ENCODE results near the gene ARHGEF39.

The ARHGEF39 gene

DNA sequence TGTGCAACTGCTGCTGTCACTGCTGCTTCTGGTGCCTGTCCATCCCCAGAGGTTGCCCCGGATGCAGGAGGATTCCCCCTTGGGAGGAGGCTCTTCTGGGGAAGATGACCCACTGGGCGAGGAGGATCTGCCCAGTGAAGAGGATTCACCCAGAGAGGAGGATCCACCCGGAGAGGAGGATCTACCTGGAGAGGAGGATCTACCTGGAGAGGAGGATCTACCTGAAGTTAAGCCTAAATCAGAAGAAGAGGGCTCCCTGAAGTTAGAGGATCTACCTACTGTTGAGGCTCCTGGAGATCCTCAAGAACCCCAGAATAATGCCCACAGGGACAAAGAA is 9.0 kb upstream of the ARHGEF39 start:
- no peak for DNase-seq

DNA sequence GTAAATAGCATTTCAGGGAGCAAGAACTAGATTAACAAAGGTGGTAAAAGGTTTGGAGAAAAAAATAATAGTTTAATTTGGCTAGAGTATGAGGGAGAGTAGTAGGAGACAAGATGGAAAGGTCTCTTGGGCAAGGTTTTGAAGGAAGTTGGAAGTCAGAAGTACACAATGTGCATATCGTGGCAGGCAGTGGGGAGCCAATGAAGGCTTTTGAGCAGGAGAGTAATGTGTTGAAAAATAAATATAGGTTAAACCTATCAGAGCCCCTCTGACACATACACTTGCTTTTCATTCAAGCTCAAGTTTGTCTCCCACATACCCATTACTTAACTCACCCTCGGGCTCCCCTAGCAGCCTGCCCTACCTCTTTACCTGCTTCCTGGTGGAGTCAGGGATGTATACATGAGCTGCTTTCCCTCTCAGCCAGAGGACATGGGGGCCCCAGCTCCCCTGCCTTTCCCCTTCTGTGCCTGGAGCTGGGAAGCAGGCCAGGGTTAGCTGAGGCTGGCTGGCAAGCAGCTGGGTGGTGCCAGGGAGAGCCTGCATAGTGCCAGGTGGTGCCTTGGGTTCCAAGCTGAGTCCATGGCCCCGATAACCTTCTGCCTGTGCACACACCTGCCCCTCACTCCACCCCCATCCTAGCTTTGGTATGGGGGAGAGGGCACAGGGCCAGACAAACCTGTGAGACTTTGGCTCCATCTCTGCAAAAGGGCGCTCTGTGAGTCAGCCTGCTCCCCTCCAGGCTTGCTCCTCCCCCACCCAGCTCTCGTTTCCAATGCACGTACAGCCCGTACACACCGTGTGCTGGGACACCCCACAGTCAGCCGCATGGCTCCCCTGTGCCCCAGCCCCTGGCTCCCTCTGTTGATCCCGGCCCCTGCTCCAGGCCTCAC is 8.4 kb upstream of the ARHGEF39 start, which contains the start of gene CA9:
Gene CA9 (plus strand): TSS at position 797 of the 893 bp plus-strand sequence. CDS start 32 bp downstream, at position 829.
- DNase-seq: no peak

DNA sequence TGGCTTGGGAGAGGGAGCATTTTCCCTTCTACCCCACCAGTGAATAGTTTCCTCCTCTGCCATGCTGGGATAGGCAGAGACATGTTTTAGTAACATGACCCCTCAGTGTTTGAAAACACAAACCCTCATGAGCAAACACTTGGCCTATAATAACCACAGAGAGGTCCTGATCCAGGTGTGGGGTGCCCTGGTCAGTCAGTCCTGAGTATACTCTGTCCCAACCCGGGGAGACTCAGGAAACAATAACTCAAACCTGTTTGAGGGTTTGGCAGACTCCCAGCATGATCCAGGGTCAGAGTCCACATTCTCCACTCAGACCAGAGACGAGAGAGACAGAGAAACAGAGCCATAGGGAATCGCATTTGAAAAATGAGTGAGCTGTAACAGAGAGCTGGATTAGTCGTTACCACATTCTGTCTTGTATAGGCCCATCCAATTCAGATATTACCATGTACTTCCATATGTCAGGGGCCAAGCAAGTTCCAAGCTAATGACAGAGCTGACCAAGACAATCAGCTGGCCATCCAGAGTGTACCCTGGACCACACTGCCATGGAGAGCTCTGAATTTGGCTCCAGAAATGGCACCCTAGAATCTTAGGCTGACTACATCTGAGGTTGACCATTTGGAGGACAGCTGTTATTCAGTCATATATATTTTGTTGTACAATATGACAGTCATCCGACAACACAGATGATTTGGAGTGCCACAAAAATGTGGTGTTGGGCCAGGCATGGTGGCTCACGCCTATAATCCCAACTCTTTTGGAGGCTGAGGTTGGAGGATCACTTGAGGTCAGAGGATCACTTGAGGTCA is 4.5 kb upstream of the ARHGEF39 start:
- DNase-seq: no peak

DNA sequence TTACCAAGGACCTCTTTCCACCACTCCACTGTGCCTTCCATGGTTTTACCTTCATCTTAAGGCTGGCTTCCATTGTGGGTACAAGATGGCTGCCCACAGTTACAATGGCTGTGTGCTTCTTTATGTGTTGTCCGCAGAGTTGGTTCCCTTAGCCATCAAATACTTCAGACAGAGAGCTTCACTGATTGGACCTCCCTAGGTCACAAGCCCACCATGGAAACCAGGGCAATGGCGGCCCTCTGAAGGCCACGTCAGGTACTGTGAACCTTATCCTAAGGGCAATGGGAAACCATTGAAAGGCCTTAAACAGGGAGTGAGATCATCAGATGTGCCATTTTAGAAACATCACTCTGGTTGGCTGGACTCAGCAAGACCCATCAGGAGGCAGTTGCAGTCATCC is 2.9 kb upstream of the ARHGEF39 start:
- DNase-seq: no peak

DNA sequence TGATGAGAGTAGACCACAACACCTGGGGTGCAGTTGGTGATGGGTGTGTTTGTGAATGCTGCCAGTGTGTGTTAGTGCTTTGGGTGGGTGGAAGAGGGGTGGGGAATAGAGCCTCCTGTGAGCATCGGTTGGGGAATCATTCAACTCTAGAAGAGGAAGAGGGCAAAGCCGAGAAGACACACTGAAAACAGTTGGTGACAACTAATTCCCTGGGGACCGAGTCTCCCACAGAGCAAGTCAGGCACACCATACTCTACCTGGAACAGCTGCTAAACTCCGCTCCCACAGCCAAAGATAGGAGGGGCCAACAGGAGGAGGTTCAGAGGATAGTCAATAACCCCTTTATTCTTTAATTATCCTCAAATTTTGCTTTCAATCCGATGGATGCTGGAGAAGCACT is 1.6 kb upstream of the ARHGEF39 start:
- no peak for DNase-seq

DNA sequence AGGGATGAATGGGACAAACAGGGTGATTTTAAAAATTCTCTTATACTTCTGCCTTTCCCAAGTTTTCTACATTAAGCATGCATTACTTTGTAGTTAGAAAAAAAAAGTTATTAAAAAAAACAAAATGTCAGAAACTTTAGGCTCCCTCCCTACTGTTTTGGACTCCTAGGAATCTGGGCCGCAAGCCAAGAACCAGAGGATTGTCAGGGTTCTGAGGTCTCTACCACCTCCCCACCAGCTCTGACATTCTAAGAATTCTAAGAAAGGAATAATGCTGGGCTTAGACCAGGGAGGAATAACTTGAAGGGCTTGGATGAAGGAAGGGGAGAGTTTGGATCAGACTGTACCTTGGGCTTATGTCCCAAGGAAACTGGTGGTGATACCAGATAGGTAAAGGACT is 1.1 kb upstream of the ARHGEF39 start:
- DNase-seq: no peak

DNA sequence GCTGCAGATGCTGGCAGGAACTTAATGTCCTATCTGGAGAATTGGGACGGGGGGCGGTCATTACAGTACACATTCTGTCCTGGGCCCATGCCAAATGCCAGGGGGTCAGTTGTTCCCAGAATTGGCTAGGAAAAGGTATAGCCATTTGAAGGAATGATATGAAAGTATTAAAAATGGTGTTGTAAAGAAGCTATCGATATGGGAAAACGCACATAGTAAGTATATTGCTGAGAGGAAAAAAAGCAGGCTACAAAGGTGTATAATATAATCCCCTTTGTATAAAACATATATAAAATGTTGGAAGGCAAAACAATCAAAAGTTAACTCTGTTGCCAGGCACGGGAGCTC is 450 bp upstream of the ARHGEF39 start:
- no peak for DNase-seq

DNA sequence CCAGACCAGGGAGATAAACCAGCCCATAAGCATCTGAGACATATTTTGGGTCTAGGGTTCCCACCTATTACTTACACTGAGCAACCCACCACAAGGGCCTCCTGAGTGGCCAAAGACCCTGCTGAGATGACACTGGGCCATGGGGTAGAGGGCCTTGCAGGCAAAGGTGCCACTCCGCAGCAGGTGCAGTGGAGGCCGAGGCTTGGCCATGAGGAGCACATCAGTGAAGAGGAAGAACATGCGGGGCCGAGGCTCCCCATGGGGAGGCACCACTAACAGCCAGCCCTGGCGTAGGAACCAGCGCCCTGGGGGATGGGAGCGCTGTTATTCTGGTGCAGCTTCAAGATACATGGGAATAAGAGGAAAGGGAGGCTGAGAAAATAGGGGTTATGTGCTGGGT is 2.6 kb downstream of the ARHGEF39 start:
- DNase-seq: no peak

DNA sequence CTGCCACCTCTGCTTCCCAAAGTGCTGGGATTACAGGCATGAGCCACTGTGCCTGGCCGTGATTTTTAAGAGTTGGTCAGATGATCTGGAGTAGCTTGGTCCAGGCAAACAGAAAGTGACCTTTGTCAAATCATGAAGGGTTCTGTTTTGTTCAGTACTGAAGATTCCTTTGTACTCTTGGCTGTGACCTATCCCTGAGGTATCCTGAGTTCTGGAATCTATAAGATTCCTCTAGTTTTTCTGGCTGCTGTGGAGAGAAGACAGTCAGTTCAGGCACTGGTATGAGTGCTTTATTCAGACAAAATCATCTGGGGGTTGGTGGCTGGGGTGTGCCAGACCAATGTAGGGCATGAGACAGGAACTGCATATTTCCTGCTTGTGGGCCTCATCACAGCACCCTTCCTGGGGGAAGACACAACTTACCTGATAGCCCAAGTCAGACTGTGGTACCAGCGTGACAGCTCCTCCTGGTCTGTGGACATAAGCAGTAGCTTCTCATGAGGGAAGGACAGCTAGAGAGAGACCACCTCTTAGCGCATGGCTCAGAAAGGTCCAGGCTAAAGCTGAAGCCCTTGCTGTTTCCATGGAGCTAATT is 3.1 kb downstream of the ARHGEF39 start:
- no peak for DNase-seq

DNA sequence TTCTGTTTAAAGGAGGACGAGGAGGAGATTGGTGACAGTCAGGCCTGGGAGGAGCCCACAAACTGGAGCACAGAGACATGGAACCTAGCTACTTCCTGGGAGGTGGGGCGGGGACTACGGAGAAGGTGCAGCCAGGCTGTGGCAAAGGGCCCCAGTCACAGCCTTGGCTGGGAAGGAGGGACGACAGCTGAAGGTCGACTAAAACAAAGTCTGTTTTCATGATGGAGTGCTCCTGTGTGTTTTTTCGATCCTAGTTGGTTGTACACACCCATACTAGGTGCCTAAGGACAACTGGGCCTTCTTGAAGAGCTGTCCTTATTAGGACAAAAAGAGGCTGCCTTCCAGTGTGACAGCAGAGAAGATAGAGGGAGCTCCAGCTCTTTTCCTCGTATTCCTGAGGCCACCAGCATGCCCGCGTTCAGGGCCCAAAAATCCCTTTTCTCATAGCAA is 4.0 kb downstream of the ARHGEF39 start:
- DNase-seq: no peak

DNA sequence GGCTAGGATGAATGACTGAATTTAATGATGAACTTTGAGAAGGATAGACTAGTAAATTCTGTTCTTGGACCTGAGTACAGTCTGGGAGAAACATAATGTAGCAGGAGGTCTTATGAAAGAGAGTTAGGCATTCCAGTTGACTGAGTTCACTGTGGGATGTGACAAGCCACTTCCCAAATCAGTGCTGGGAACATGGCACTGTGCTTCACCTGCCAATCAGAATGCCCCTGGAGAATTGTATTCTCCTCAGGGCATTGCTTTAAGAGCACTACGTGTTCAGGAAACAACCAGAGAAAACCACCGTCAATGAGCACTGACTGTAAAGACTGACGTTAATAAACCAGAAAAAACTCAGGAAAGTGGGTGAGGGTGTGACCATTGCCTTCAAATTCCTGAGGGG is 5.7 kb downstream of the ARHGEF39 start:
- no peak for DNase-seq

DNA sequence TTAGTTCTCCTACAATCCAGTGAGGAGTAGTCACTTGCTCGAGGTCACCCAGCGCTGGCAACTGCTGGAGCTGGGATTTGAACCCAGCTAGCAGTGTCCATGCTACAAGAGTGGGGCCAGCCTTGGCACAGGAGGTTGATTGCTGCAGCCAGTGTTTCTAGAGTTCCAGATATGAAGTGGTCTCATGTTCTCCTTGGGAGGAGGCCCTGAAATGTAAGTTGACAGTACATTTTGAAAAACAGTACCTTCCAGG is 6.1 kb downstream of the ARHGEF39 start:
- no peak for DNase-seq

DNA sequence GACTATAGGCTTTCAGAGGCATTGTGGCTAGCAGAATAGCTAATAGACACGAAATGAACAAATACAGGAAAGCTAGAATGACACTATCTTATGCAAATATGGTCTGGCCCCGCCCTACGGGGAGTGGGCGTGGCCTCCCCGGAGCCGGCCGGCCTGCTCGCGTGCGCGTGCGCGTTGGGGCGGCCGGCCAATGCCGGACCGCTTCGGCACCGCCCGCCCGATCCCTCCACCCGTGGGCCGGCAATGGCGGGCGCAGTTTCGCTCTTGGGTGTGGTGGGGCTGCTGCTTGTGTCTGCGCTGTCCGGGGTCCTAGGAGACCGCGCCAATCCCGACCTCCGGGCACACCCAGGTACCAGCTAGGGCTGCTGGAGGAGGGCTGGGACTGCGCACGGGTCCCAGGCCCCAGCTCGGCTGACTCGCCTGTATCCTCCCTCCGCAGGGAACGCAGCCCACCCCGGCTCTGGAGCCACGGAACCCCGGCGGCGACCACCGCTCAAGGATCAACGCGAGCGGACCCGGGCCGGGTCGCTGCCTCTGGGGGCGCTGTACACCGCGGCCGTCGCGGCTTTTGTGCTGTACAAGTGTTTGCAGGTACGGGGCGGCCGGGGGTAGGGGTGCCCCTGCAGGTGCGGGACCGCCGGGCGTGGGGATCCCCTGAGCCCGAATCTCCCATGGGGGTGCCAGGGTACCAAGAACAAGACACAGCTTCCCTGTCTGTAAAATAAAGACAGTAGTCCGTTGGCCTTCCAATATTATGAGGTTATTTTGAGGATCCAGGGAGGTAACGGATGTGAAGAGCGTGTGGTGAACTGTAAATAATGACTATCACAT is 6.6 kb downstream of the ARHGEF39 start, which contains the start of gene CCDC107:
Gene CCDC107 (plus strand): TSS at position 156 of the 831 bp plus-strand sequence. CDS start 88 bp downstream, at position 244.
- DNase-seq: peak; percentile 93

DNA sequence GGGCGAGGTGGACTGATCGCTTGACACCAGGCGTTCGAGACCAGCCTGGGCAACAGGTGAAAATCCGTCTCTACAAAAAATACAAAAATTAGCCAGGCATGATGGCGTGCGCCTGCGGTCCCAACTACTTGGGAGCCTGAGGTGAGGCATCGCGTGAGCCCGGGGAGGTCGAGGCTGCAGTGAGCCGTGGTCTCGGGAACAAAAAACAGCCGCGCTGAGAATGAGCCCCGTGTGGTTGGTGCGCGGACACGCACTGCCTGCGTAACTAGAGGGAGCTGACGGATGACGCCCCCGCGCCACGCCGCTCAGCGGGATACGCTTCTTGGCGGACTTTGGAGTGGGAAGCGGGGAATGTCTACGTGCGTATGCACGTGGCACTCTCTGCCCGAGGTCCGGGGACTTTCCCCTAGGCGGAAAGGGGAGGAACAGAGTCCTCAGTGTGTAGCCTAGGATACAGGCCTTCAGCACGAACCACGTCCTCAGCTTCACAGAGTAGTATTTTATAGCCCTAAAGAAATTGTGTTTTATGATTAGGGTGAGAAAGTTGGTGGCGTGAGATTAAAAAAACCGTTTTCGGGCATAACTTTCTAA is 7.4 kb downstream of the ARHGEF39 start, which contains the start of gene RMRP:
Gene RMRP (minus strand): TSS at position 474 of the 591 bp plus-strand sequence.
- peak; percentile 98 for DNase-seq

DNA sequence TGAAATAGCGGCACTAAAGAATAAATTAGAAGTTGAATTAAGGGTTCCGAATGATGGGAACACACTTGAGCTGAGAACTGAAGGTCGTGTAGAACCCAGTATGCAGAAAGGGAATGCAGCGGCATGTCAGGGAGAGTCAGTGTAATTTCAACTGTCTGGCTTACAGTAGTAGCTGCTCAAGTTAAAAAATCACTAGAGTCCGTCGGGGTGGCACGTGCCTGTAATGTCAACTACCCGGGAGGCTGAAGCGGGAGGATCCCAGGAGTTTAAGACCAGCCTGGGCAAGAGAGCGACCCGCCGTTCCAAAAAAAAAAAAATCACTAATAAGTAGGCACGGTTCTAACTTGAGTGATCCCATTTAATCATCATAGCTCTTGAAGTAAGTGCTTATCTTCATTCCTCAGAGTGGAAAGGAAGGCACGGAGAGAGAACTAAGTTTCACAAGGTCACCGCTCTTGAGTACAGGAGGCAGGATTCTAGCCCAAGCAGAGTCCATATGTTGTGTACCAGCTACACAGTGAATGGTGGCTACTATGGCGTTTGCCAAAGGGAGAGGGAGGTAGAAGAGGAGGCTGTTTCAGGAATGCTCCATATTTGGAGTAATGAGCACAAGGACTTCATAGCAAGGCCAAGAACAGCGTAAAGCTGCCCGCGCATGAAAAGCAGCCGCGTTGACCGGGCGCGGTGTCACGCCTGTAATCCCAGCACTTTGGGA is 8.0 kb downstream of the ARHGEF39 start:
- no peak for DNase-seq

DNA sequence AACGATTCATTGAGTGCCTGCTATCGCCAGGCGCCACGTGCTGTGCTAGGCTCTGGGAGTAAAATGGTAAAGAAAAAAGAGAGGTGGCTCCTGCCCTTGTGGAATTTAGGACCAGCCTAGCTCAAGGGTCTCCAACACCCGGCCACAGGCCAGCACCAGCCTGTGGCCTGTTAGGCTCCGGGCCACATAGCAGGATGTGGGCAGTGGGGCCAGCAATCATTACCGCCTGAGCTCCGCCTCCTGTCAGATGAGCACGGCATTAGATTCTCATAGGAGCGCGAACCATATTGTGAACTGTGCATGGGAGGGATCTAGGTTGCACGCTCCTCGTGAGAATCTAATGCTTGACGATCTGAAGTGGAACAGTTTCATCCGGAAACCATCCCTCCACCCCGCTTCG is 8.6 kb downstream of the ARHGEF39 start:
- no peak for DNase-seq

DNA sequence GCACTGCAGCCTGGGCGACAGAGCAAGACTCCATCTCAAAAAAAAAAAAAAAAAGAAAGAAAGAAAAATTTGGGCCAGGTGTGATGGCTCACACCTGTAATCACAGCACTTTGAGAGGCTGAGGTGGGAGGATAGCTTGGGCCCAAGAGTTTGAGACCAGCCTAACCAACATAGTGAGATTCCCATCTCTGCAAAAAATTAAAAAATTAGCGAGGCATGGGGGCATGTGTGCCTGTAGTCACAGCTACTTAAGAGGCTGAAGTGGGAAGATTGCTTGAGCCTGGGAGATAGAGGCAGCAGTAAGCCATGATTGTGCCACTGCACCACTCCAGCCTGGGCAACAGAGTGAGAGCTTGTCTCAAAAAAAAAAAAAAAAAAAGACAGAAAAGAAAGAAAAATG is 11.4 kb downstream of the ARHGEF39 start:
- DNase-seq: no peak

DNA sequence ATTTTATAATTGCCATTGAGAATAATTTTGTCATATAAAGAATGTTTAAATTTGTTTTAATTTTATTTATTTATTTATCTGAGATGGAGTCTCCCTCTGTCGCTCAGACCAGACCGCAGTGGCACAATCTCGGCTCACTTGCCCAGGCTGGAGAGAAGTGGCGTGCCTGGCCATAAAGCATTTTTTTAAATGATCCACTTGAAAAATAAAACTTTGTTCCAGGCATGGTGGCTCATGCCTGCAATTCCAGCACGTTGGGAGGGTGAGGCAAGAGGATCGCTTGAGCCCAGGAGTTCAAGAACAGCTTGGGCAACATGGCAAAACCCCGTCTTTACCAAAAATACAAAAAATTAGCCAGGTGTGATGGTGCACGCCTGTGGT is 12.2 kb downstream of the ARHGEF39 start:
- DNase-seq: no peak

DNA sequence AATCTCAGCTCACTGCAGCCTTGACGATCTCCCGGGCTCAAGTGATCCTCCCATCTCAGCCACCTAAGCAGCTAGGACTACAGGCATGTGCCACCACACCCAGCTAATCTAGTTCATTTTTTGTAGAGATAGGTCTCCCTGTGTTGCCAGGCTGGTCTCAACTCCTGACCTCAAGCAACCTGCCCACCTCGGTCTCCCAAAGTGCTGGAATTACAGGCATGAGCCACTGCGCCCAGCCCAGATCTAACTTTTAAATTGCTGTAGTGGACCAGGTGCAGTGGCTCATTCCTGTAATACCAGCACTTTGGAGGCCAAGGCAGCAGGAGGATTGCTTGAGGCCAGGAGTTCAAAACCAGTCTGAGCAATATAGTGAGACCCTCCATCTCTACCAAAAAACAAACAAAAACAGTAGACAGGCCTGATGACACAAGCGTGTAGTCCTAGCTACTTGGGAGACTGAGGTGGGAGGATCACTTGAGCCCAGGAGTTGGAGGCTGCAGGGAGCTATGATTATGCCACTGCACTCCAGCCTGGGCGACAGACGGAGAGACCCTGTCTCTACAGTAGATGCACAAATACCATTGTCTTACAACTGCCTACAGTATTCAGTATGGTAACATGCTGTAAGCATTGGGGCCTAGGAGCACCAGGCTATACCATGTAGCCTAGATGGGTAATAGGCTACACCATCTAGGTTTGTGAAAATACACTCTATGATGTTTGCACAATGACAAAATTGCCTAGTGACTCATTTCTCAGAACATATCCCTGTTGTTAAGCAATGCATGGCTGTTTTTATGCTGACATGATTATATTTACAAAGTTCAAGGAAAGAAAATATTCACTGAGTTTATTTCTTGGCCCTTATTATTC is 12.8 kb downstream of the ARHGEF39 start:
- DNase-seq: no peak

DNA sequence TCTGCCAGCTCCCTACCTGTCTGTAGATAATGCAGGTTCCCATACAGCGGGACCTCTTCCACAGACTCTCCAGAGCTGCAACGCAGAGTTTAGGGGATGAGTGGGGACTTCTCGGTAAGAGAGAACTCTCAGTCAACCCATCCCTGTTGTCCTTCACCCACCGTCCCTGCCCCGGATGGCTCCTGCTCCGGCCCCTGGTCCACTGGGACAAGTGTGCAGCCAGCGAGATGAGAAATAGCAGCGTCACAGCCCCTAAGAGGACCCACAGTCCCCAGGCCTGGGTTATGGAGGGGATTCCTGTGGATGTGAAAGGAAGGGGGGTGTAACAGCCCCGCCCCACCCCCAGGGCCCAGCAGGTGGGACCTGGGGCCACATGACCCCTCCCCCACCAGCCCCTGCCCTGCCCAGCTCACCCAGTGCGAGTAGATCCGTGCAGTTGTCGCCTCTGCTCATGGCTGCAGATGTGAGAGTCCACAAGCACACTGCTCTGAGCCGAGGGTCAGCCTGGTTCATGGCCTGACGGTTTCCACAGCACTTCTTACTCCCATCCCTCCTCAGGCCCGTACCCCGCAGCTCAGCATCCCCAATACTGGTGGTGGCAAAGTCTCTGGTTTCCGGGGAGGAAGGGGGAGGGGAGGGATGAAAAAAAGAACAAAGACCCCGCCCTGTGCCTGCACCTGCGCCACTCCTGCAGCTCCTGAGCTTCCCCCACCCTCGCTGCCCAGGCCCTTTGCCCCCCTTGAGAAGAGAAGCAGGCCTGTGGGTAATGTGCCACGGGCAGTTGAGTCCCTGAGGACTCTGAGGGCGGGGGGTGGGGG is 14.4 kb downstream of the ARHGEF39 start, which contains the start of gene SIT1:
Gene SIT1 (minus strand): TSS at position 591 of the 818 bp plus-strand sequence. CDS start 78 bp downstream, at position 513.
- no peak for DNase-seq

All from right hindlimb (tissue), 1 donor.